A549 (cell line): ENCODE data around the gene PGA5.

Source experiments
- CEBPB ChIP-seq, 2 experiments: fragments of >200 bp in 1 of 2; sonication (Bioruptor Twin) in 1 of 2; formaldehyde crosslinking in 1 of 2; IDR thresholded peaks; 2 replicates each; pipeline ENCODE4 v1.6.1; 2012 to 2016
- CTCF ChIP-seq: fragments of >200 bp; sonication (Bioruptor Twin); formaldehyde crosslinking; IDR thresholded peaks from 3 replicates; pipeline ENCODE4 v1.5.1; 2016
- ELK1 ChIP-seq: fragments of 150-350 bp; IDR thresholded peaks from 2 replicates; pipeline ENCODE4 v1.6.1; 2014; ENCODE audit warnings: low read depth, mild to moderate bottlenecking, low read length
- EP300 ChIP-seq, 2 experiments: fragments of >200 bp; sonication (Bioruptor Twin); formaldehyde crosslinking; IDR thresholded peaks; 2 replicates in 1 of 2; 3 replicates in 1 of 2; pipeline ENCODE4 v1.6.1; 2016 to 2017
- HMGXB4 ChIP-seq: fragments of 250-450 bp; sonication (Bioruptor Pico); IDR thresholded peaks from 2 replicates; pipeline ENCODE4 v1.5.0; 2021; ENCODE audit warnings: mild to moderate bottlenecking, moderate library complexity, borderline replicate concordance
- HOXA7 ChIP-seq: fragments of 250-450 bp; sonication (Bioruptor Pico); IDR thresholded peaks from 2 replicates; pipeline ENCODE4 v1.5.0; 2020; ENCODE audit warnings: mild to moderate bottlenecking, moderate library complexity
- JUN ChIP-seq, 2 experiments: fragments of >200 bp; sonication (Bioruptor Twin); formaldehyde crosslinking; IDR thresholded peaks; 2 replicates in 1 of 2; 3 replicates in 1 of 2; pipeline ENCODE4 v1.6.1; 2016 to 2017
- NR3C1 ChIP-seq: fragments of >200 bp; sonication (Bioruptor Twin); formaldehyde crosslinking; IDR thresholded peaks from 3 replicates; pipeline ENCODE4 v1.6.1; 2017
- PBX3 ChIP-seq: IDR thresholded peaks from 2 replicates; pipeline ENCODE4 v1.6.1; 2012
- POLR2A ChIP-seq: IDR thresholded peaks from 2 replicates; pipeline ENCODE4 v1.6.1; 2012; ENCODE audit warnings: mild to moderate bottlenecking, low read length
- SMC3 ChIP-seq: fragments of >200 bp; sonication (Bioruptor Twin); formaldehyde crosslinking; IDR thresholded peaks from 3 replicates; pipeline ENCODE4 v1.6.1; 2018; ENCODE audit warnings: inconsistent platforms
- TP53 ChIP-seq: fragments of 250-450 bp; sonication (Bioruptor Pico); IDR thresholded peaks from 2 replicates; pipeline ENCODE4 v1.5.0; 2021; ENCODE audit warnings: mild to moderate bottlenecking, moderate library complexity
- ZC3H11A ChIP-seq: fragments of 450-650 bp; IDR thresholded peaks from 2 replicates; pipeline ENCODE4 v1.6.1; 2014; ENCODE audit warnings: antibody characterized with exemption, mild to moderate bottlenecking
- ZFP36 ChIP-seq: fragments of 450-650 bp; IDR thresholded peaks from 2 replicates; pipeline ENCODE4 v1.6.1; 2014; ENCODE audit warnings: borderline replicate concordance; ENCODE audit not compliant: partially characterized antibody

GRCh38 chr11:61290905-61291690 is 50.1 kb downstream of the PGA5 start:
- no peak for TF ChIP-seq POLR2A
- TF ChIP-seq HMGXB4 (CRISPR knock-in tag), result no peak
- no peak; the same call in 2 of the 3 replicates for TF ChIP-seq CTCF
- no peak for TF ChIP-seq TP53
- TF ChIP-seq NR3C1, result no peak
- TF ChIP-seq PBX3, result no peak
- no peak for TF ChIP-seq CEBPB (IDR thresholded peaks at IDR 0.05)
- no peak for TF ChIP-seq ZFP36
- no peak for TF ChIP-seq JUN (IDR thresholded peaks at IDR 0.05)
- no peak for TF ChIP-seq SMC3
- TF ChIP-seq ELK1, result no peak
- no peak for TF ChIP-seq HOXA7 (CRISPR knock-in tag)
- TF ChIP-seq ZC3H11A, result no peak
- no peak for TF ChIP-seq EP300 (IDR thresholded peaks at IDR 0.05)
